ENCODE measurements around the gene PTPRM. TPM values are rescaled to one million over a fixed set of nuclear protein-coding genes. Genes with fewer than 3 reads are reported as not detected.

The PTPRM gene
- total and polyA plus RNA-seq, 9 donors, result 45.6 to 82.0 (median 56.9) TPM

DNA sequence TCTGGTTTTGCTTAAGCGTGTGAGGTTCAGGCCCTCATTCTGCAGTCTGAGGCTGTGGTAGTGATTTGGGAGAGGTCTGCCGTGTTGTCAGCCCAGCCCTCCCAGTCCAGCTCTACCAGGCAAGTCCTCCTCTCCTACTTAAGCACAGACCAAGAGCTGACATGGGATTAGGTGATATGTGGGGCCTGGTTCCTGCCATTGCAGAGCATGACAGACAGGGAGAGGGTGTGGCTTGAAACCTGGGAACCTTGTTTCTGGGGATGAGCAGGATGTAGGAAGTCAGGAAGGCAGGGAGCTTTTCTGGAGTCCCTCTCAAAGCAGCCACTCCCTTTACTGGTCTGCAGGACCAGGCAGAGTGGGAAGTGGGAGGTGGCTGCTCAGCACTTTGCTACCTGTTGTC, 38.6 kb downstream of the PTPRM start:
- no peaks in the 10 kb centered on the region for H3K27me3 ChIP-seq
- TF ChIP-seq EP300 (IDR thresholded peaks at IDR 0.05) (no peak), POLR2A (IDR thresholded peaks at IDR 0.05) (no peak), CTCF (IDR thresholded peaks at IDR 0.05) (no peak)
- DNase-seq, result no peak
- WGBS, 3 donors, result 96 to 98% (median 97%) methylated on average over 2 of the region's 2 CpGs
- H3K9me3 ChIP-seq, result no peaks in the 10 kb centered on the region
- no peaks in the 10 kb centered on the region for H3K36me3 ChIP-seq
- peaks cover 13% of the 10 kb centered on the region for H3K4me1 ChIP-seq (ENCODE audit: insufficient read depth)
- H3K4me3 ChIP-seq, result no peak overlapping the region
- intact Hi-C loops (cut with DNase I), result no loop called here
- no peak overlapping the region for H3K27ac ChIP-seq

GRCh38 chr18:7607540-7608173, 40.5 kb downstream of the PTPRM start:
- WGBS, 3 donors, result 80 to 86% (median 83%) methylated on average over 12 of the region's 12 CpGs
- H3K27ac ChIP-seq, result no peak overlapping the region
- no peaks in the 10 kb centered on the region for H3K27me3 ChIP-seq
- H3K9me3 ChIP-seq, result no peaks in the 10 kb centered on the region
- no peak for DNase-seq
- peaks cover 13% of the 10 kb centered on the region for H3K4me1 ChIP-seq (ENCODE audit: insufficient read depth)
- no peaks in the 10 kb centered on the region for H3K36me3 ChIP-seq
- intact Hi-C loops (cut with DNase I), result no loop called here
- TF ChIP-seq EP300 (IDR thresholded peaks at IDR 0.05) (no peak), CTCF (IDR thresholded peaks at IDR 0.05) (no peak), POLR2A (IDR thresholded peaks at IDR 0.05) (no peak)
- H3K4me3 ChIP-seq, result no peak overlapping the region

DNA sequence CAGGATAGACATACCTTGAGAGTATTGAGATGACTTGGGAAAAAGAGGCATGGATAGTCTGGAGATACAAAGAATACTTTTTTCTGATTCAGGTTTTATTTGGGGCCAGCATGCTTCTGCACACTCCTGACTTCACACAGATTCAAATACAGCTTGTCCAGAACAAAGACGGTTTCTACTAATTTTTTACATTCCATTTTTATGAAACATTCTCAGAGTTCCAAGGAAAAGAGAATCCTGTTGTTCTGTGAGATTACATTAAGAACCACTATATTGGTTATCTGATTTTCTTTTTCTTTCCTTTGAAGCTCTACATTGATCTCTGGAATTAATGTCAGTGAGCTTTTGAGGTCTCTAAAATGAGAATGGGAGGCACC, 41.0 kb downstream of the PTPRM start:
- no peak overlapping the region for H3K27ac ChIP-seq
- no peak for DNase-seq
- no peaks in the 10 kb centered on the region for H3K27me3 ChIP-seq
- TF ChIP-seq CTCF (IDR thresholded peaks at IDR 0.05), result no peak
- TF ChIP-seq POLR2A (IDR thresholded peaks at IDR 0.05), result no peak
- TF ChIP-seq EP300 (IDR thresholded peaks at IDR 0.05), result no peak
- no peak overlapping the region for H3K4me3 ChIP-seq
- intact Hi-C loops (cut with DNase I), result no loop called here
- H3K36me3 ChIP-seq, result no peaks in the 10 kb centered on the region
- H3K9me3 ChIP-seq, result no peaks in the 10 kb centered on the region
- peaks cover 13% of the 10 kb centered on the region for H3K4me1 ChIP-seq (ENCODE audit: insufficient read depth)
- 12 to 23% (median 13%) methylated on average over 1 of the region's 1 CpG for WGBS, 3 donors

DNA sequence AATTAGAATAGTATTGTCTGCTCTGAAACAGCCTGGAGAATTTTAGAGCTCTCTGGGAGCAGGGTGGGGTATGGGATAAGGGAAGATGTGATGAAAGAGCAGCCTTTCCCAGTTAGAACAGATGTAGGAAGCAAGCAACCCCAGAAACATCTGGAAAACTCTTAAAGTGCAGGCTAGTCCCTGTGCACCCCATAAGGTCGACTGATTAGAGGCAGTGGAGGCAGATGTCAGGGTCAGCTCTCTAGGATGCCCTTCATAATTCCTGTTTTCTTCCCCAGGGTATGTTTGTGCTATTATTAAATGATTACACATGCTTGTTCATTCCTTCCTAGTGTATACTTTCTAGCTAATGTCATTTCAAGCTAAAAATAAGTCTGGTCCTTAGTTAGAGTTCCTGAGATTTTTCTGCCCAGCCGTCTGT, 41.7 kb downstream of the PTPRM start:
- H3K9me3 ChIP-seq, result no peaks in the 10 kb centered on the region
- intact Hi-C loops (cut with DNase I), result no loop called here
- no peaks in the 10 kb centered on the region for H3K27me3 ChIP-seq
- H3K4me1 ChIP-seq (ENCODE audit: insufficient read depth), result peaks cover 13% of the 10 kb centered on the region
- no peak overlapping the region for H3K27ac ChIP-seq
- WGBS, 3 donors, result 3 to 12% (median 11%) methylated on average over 2 of the region's 2 CpGs
- H3K4me3 ChIP-seq, result no peak overlapping the region
- no peak for DNase-seq
- TF ChIP-seq POLR2A (IDR thresholded peaks at IDR 0.05) (no peak), EP300 (IDR thresholded peaks at IDR 0.05) (no peak), CTCF (IDR thresholded peaks at IDR 0.05) (no peak)
- H3K36me3 ChIP-seq, result no peaks in the 10 kb centered on the region

All from ovary (tissue), 9 donors.